ENCODE results near the gene THNSL1. TPM values are rescaled to one million over a fixed set of nuclear protein-coding genes. Genes with fewer than 3 reads are reported as not detected.
A peak's percentile ranks its signal among the peaks of the same experiment; 100 is the strongest.
"Not testable (repeated sequence)": the region's sequence is repeated elsewhere in the genome, so short reads cannot be mapped to it uniquely, and the experiment has no call there.

Gene THNSL1, protein sequence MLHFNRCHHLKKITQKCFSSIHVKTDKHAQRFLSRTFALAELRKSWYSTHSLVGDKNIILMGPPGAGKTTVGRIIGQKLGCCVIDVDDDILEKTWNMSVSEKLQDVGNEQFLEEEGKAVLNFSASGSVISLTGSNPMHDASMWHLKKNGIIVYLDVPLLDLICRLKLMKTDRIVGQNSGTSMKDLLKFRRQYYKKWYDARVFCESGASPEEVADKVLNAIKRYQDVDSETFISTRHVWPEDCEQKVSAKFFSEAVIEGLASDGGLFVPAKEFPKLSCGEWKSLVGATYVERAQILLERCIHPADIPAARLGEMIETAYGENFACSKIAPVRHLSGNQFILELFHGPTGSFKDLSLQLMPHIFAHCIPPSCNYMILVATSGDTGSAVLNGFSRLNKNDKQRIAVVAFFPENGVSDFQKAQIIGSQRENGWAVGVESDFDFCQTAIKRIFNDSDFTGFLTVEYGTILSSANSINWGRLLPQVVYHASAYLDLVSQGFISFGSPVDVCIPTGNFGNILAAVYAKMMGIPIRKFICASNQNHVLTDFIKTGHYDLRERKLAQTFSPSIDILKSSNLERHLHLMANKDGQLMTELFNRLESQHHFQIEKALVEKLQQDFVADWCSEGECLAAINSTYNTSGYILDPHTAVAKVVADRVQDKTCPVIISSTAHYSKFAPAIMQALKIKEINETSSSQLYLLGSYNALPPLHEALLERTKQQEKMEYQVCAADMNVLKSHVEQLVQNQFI
- 1 to 10 TPM; 2.3 to 4.5 TPM for total RNA-seq

DNA sequence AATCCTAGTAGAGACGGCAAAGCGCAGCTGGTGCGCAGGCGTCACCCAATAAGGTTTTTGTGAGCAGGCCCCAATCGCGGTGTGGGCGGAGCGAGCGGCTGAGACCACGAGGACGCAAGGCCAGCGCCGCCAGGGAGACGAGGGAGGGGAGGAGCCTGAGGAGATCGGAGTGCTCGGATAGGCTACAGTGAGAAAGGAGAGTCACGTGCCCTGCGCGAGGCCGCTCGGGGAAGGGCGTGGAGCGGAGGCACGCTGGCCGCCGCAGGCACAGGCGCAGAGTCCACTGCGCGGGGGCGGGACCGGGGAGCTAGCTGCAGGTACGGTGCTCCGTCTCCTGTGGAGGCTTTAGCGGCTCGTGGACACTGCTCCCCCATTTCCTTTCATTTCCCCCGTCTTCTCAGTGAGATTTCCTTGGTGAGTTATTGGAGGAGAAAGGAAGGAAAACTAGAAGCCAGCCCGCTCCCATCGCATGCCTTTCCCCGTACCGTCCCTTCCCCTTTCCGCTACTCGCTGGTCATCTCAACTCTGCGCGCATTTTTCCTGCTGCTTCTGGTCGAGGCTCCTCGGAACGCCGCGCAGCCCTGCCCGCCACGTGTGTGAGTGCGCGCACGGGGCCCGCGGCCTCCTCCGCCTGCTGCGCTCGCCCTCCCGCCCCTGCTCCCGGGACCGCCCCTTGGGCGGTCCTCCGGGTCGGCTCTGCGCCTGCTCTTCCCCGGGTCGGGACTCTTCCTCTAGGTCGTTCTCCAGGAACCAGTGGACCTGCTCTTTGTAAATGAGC, at the start of gene THNSL1:
THNSL1 (plus strand) TSS at position 237 of the 778 bp plus-strand sequence. CDS start 6,612 bp downstream, outside the sequence.
- Histone ChIP-seq H3K4me3 (peak within 1 kb of the TSS; percentile 49), H3K27ac (peak within 1 kb of the TSS; percentile 88), H3K9me3 (no peaks in the 10 kb centered on the region), H3K36me3 (no peaks in the 10 kb centered on the region), H3K27me3 (no peaks in the 10 kb centered on the region), H3K9ac (ENCODE audit: low read depth in 2 of 2, low read length in 2 of 2) (peak within 1 kb of the TSS; percentile 60 to 90), H3K4me1 (peaks cover 2% of the 10 kb centered on the region)
- peak; percentile 98 for DNase-seq
- intact Hi-C loops (cut with DNase I) = no loop called here
- TF ChIP-seq, protein P1, sequence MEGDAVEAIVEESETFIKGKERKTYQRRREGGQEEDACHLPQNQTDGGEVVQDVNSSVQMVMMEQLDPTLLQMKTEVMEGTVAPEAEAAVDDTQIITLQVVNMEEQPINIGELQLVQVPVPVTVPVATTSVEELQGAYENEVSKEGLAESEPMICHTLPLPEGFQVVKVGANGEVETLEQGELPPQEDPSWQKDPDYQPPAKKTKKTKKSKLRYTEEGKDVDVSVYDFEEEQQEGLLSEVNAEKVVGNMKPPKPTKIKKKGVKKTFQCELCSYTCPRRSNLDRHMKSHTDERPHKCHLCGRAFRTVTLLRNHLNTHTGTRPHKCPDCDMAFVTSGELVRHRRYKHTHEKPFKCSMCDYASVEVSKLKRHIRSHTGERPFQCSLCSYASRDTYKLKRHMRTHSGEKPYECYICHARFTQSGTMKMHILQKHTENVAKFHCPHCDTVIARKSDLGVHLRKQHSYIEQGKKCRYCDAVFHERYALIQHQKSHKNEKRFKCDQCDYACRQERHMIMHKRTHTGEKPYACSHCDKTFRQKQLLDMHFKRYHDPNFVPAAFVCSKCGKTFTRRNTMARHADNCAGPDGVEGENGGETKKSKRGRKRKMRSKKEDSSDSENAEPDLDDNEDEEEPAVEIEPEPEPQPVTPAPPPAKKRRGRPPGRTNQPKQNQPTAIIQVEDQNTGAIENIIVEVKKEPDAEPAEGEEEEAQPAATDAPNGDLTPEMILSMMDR (IDR thresholded peaks at IDR 0.05) = no peak

DNA sequence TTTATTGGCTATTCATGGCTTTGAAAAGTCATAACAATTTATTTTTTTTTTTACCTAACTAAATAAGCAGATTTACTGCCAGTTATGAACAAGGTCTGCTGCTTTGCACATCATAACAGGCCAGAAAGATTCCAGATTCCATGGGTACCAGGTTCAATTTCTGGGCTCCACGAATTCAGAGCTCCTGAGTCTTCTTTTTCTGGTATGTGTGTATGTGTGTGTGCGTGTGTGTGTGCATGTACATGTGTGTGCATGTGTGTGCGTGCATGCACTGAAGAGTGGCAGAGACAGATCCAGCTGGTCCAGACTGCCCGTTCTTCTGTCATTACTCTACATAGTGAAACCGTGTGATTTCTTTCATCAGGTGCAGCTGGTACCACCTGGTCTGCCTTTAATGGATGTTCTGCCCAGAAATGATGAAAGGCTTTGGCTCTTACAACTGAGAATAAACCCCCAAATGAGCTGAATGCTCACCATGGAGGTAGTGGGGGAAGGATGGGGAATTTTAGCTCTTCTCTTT, 49.4 kb upstream of the THNSL1 start:
- TF ChIP-seq, protein P1 (IDR thresholded peaks at IDR 0.05) = no peak

DNA sequence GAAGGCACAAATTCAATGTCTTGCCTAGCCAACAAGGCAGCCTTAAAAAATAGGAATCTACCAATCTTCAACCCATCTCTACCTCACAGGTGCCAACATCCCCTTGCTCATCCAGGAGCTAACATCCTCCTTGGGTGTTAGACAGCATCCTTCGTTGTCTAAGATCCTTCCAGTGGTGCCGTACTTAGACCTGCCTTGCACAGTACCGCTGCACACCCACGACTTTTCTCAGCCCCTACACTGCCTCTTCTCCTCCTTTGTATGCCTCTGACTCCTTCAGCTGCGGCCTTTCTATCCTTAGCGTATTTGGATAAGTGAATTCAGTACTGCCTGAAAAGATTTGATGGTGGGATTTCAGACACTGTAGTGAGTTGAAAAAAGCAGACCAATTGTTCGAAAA, 48.1 kb upstream of the THNSL1 start:
- Histone ChIP-seq H3K36me3 (no peaks in the 10 kb centered on the region), H3K9ac (ENCODE audit: low read depth in 2 of 2, low read length in 2 of 2) (no peak overlapping the region), H3K4me1 (no peaks in the 10 kb centered on the region), H3K27ac (no peak overlapping the region), H3K9me3 (no peaks in the 10 kb centered on the region), H3K27me3 (no peaks in the 10 kb centered on the region), H3K4me3 (no peak overlapping the region)
- TF ChIP-seq, protein P1 (IDR thresholded peaks at IDR 0.05) = no peak
- DNase-seq = no peak
- intact Hi-C loops (cut with DNase I) = no loop called here

More for the DNA sequence above, 49.4 kb upstream of the THNSL1 start:
- Histone ChIP-seq H3K27me3 (no peaks in the 10 kb centered on the region), H3K9me3 (no peaks in the 10 kb centered on the region), H3K27ac (no peak overlapping the region), H3K36me3 (no peaks in the 10 kb centered on the region), H3K9ac (ENCODE audit: low read depth in 2 of 2, low read length in 2 of 2) (no peak overlapping the region), H3K4me3 (no peak overlapping the region), H3K4me1 (no peaks in the 10 kb centered on the region)
- DNase-seq = no peak
- intact Hi-C loops (cut with DNase I) = no loop called here

DNA sequence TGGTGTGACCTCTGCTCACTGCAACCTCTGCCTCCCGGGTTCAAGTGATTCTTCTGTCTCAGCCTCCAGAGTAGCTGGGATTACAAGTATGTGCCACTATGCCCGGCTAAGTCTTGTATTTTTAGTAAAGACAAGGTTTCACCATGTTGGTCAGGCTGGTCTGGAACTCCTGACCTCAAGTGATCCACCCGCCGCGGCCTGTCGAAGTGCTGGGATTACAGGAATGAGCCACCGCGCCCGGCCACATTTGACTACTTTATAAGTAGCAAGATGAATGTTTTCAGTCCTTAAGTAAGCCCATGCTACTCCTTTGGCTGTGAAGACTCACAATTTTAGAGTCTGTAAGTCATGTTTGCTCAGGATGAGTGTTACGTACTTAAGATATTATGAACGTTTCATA, 47.5 kb upstream of the THNSL1 start:
- DNase-seq; H3K27ac ChIP-seq; H3K9ac ChIP-seq (ENCODE audit: low read depth in 2 of 2, low read length in 2 of 2); intact Hi-C loops (cut with DNase I); H3K27me3 ChIP-seq; H3K36me3 ChIP-seq; H3K9me3 ChIP-seq; H3K4me3 ChIP-seq; H3K4me1 ChIP-seq: not testable (repeated sequence)

DNA sequence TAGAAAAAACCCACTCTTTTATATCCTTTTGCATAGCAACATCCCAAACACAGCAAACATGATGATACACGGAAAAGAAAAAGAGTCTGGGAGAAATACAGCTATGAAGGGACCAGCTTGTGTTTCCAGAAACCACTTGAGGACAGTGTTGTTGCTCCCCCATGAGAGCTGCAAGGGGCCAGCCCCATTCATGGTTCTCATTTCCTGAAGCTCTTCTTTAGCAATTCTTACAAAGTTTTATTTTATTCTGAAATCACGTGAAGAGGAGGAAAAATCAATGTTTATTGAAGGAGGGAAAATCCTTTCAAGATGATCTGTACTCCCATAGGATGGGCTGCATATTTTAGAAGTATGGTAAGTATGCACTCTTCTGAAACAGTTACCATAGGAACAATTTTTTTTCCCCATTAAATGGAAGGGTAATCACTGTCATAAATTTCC, 46.6 kb upstream of the THNSL1 start:
- no peak overlapping the region for H3K27ac ChIP-seq
- no peaks in the 10 kb centered on the region for H3K9me3 ChIP-seq
- H3K27me3 ChIP-seq = no peaks in the 10 kb centered on the region
- intact Hi-C loops (cut with DNase I) = no loop called here
- H3K4me3 ChIP-seq = no peak overlapping the region
- DNase-seq = no peak
- H3K4me1 ChIP-seq = no peaks in the 10 kb centered on the region
- TF ChIP-seq, protein P1 (IDR thresholded peaks at IDR 0.05) = no peak
- no peak overlapping the region for H3K9ac ChIP-seq (ENCODE audit: low read depth in 2 of 2, low read length in 2 of 2)
- no peaks in the 10 kb centered on the region for H3K36me3 ChIP-seq
